GM12864 (cell line): ENCODE results near the gene PRR36.

Source experiments
- DNase-seq: peaks from one replicate; pipeline ENCODE4 v3.0.0-alpha.2; 2011; ENCODE audit warnings: low read depth
- H3K4me3 ChIP-seq: 2 replicates; pipeline ENCODE4 v1.5.1; 2011; ENCODE audit warnings: mild to moderate bottlenecking, low read depth, low read length, control low read depth
- TF ChIP-seq, protein P1 (sequence below): IDR thresholded peaks from 2 replicates; pipeline ENCODE4 v1.5.1; 2011; ENCODE audit warnings: low read depth, mild to moderate bottlenecking, moderate library complexity, low read length, control low read depth, inconsistent platforms; ENCODE audit errors: missing control alignments

PRR36 gene

DNA sequence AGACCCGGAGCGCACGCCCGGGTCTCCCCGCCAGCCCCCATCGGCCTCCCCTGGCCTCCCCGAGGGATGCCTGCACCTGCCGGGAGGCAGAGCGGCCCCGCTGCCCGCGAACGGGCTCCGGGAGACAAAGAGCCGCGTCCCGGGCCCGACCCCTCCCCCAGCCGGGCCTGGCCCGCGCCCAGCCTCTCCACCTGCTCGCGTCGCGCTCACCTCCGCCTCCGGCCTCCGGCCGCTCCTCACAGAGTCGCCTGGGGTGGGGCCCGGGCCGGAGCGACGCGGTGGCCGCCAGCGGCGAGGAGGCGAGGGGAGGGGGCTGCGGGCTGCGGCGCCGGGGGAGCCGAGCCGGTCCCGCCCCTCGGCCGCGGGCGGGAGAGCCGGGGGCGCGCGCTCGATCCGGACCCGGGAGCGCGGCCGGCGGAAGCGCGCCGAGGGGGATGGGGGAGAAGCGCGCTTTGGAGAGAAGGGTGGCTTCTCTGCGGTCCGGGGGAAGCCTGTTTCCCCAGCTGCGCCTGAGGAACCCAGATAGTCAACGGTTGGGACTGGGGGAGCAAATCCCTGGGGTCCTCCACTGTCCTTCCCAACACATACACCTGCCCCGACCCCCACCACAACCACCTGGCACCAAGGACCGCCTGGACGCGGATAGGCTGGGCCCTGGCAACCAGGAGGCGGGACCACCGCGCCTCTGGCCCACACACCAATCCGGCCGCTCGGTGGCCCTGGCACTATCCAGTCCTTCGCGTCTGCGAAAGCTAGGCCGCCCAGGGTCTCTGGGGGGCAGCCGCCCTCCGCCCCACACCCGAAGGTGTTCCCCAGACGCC lies at the start of gene PRR36:
Gene PRR36 (minus strand): TSS at position 315 of the 821 bp plus-strand sequence. CDS start 701 bp downstream, outside the sequence.
- no peak within 1 kb of the TSS for H3K4me3 ChIP-seq
- TF ChIP-seq, protein P1, sequence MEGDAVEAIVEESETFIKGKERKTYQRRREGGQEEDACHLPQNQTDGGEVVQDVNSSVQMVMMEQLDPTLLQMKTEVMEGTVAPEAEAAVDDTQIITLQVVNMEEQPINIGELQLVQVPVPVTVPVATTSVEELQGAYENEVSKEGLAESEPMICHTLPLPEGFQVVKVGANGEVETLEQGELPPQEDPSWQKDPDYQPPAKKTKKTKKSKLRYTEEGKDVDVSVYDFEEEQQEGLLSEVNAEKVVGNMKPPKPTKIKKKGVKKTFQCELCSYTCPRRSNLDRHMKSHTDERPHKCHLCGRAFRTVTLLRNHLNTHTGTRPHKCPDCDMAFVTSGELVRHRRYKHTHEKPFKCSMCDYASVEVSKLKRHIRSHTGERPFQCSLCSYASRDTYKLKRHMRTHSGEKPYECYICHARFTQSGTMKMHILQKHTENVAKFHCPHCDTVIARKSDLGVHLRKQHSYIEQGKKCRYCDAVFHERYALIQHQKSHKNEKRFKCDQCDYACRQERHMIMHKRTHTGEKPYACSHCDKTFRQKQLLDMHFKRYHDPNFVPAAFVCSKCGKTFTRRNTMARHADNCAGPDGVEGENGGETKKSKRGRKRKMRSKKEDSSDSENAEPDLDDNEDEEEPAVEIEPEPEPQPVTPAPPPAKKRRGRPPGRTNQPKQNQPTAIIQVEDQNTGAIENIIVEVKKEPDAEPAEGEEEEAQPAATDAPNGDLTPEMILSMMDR, result no peak
- no peak for DNase-seq

- no peak overlapping the region for H3K4me3 ChIP-seq
- DNase-seq, result no peak
- TF ChIP-seq, protein P1, result no peak
These were observed 49.4 kb upstream of the PRR36 start for GRCh38 chr19:7923295-7924191.

GRCh38 chr19:7922836-7923195 lies 48.6 kb upstream of the PRR36 start:
- DNase-seq, result no peak
- H3K4me3 ChIP-seq, result no peak overlapping the region
- TF ChIP-seq, protein P1, result no peak

- TF ChIP-seq, protein P1, result no peak
- no peak overlapping the region for H3K4me3 ChIP-seq
- DNase-seq, result no peak
These were observed 48.0 kb upstream of the PRR36 start for GRCh38 chr19:7921967-7922835.

DNA sequence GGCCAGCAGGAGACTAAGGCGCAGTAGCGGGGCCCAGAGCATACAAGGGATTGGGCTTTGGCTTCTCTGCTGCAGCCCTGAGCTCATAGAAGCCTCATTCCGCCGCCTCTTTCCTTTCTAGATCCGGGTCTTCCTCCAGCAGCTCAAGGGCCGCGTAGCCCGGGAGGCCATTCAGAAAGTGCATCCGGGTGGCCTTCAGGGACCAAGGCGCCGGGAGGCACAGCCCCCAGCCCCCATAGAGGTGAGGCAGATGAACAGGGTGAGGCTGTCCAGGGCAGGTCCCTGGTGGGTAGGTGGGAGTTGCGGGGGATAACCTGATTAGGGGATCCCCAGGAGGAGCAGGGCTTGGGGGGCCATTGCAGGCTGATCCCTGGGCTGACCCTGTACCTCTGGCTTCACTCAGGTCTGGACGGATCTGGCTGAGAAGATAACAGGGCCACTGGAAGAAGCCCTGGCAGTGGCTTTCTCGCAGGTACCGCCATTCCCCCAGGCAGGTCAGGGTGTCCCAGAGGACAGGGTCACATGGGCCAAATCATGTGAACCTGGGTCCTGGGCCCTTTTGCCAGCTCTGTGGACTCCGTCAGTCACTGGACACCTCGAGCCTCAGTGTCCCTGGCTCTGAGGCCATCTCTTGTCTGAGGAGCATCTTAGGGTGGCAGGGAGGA lies 47.2 kb upstream of the PRR36 start:
- TF ChIP-seq, protein P1, result peak; percentile 3
- peak overlapping the region; percentile 68 for H3K4me3 ChIP-seq
- no peak for DNase-seq
